Neural crest cell (in vitro differentiated cells): ENCODE data around the gene CHKA. TPM values are rescaled to one million over a fixed set of nuclear protein-coding genes. Genes with fewer than 3 reads are reported as not detected.

Experiments used
- DNase-seq: peaks from one replicate; pipeline ENCODE4 v3.0.0; 2021; ENCODE audit warnings: low read depth, mixed read lengths, low spot score
- H3K27ac Mint-ChIP-seq: one replicate; pipeline ENCODE4 v1.8.0; 2021; ENCODE audit warnings: mild to moderate bottlenecking, mixed read lengths; ENCODE audit not compliant: unreplicated experiment
- H3K27me3 Mint-ChIP-seq: 2 replicates; pipeline ENCODE4 v1.8.0; 2021; ENCODE audit warnings: low read depth, mild to moderate bottlenecking, mixed read lengths
- H3K36me3 Mint-ChIP-seq: 2 replicates; pipeline ENCODE4 v1.8.0; 2021; ENCODE audit warnings: low read depth, mild to moderate bottlenecking, mixed read lengths
- H3K4me1 Mint-ChIP-seq: 2 replicates; pipeline ENCODE4 v1.8.0; 2021; ENCODE audit warnings: mixed read lengths
- H3K4me3 Mint-ChIP-seq: one replicate; pipeline ENCODE4 v1.8.0; 2021; ENCODE audit warnings: mild to moderate bottlenecking, mixed read lengths
- H3K9me3 Mint-ChIP-seq: 2 replicates; pipeline ENCODE4 v1.8.0; 2021; ENCODE audit warnings: mixed read lengths
- CTCF ChIP-seq: fragments of 200-600 bp; sonication (generic); conservative IDR thresholded peaks from 2 replicates; pipeline ENCODE4 v1.5.0; 2021; ENCODE audit warnings: antibody characterized with exemption, mild to moderate bottlenecking
- total RNA-seq: library from RNA; stranded (reverse); gene quantifications from 2 replicates; pipeline ENCODE4 v1.2.1, GENCODE V29; 2021

Gene CHKA
- total RNA-seq, 1 donor from 2014 or later, result 44.2 TPM

- no peak for TF ChIP-seq CTCF
- Mint-ChIP-seq H3K27ac (no peak overlapping the region), H3K4me3 (no peak overlapping the region), H3K9me3 (peaks cover 10% of the 10 kb centered on the region), H3K4me1 (no peaks in the 10 kb centered on the region), H3K27me3 (no peaks in the 10 kb centered on the region), H3K36me3 (peaks cover 13% of the 10 kb centered on the region)
- no peak for DNase-seq
Observed at GRCh38 chr11:68137833-68138232, 16.6 kb upstream of the CHKA start.

GRCh38 chr11:68136866-68137265 is 15.7 kb upstream of the CHKA start:
- Mint-ChIP-seq H3K9me3 (peaks cover 17% of the 10 kb centered on the region), H3K4me1 (no peaks in the 10 kb centered on the region), H3K27ac (no peak overlapping the region), H3K4me3 (no peak overlapping the region), H3K27me3 (no peaks in the 10 kb centered on the region), H3K36me3 (peaks cover 17% of the 10 kb centered on the region)
- TF ChIP-seq CTCF, result no peak
- DNase-seq, result no peak

GRCh38 chr11:68135161-68135560 is 14.0 kb upstream of the CHKA start:
- TF ChIP-seq CTCF, result no peak
- DNase-seq, result no peak
- Mint-ChIP-seq H3K27me3 (no peaks in the 10 kb centered on the region), H3K9me3 (peaks cover 17% of the 10 kb centered on the region), H3K36me3 (peaks cover 18% of the 10 kb centered on the region), H3K4me3 (no peak overlapping the region), H3K4me1 (no peaks in the 10 kb centered on the region), H3K27ac (no peak overlapping the region)

GRCh38 chr11:68133761-68134160 is 12.6 kb upstream of the CHKA start:
- H3K27ac Mint-ChIP-seq, result no peak overlapping the region
- no peaks in the 10 kb centered on the region for H3K27me3 Mint-ChIP-seq
- peaks cover 17% of the 10 kb centered on the region for H3K9me3 Mint-ChIP-seq
- no peak overlapping the region for H3K4me3 Mint-ChIP-seq
- DNase-seq, result no peak
- H3K36me3 Mint-ChIP-seq, result peaks cover 18% of the 10 kb centered on the region
- TF ChIP-seq CTCF, result no peak
- H3K4me1 Mint-ChIP-seq, result no peaks in the 10 kb centered on the region

GRCh38 chr11:68130121-68130520 is 8.9 kb upstream of the CHKA start:
- H3K27me3 Mint-ChIP-seq, result no peaks in the 10 kb centered on the region
- peaks cover 13% of the 10 kb centered on the region for H3K9me3 Mint-ChIP-seq

More at GRCh38 chr11:68130121-68130520, 8.9 kb upstream of the CHKA start:
- no peak for DNase-seq
- Mint-ChIP-seq H3K27ac (no peak overlapping the region), H3K4me1 (no peaks in the 10 kb centered on the region), H3K36me3 (peaks cover 11% of the 10 kb centered on the region), H3K4me3 (no peak overlapping the region)
- no peak for TF ChIP-seq CTCF
